Kidney epithelial cell (primary cell): Measurements from ENCODE around the gene LRRC56. TPM values are rescaled to one million over a fixed set of nuclear protein-coding genes. Genes with fewer than 3 reads are reported as not detected.

ENCODE experiments used
- DNase-seq: peaks from one replicate; pipeline ENCODE4 v3.0.0-alpha.2; 2010; ENCODE audit warnings: low read depth
- H3K27me3 ChIP-seq: 2 replicates; pipeline ENCODE4 v1.6.0; 2011; ENCODE audit warnings: low read length; ENCODE audit not compliant: control insufficient read depth, insufficient read depth
- H3K36me3 ChIP-seq: 2 replicates; pipeline ENCODE4 v1.5.1; 2011; ENCODE audit warnings: low read length; ENCODE audit not compliant: control insufficient read depth, insufficient read depth
- H3K4me3 ChIP-seq: 2 replicates; pipeline ENCODE4 v1.5.1; 2011; ENCODE audit warnings: low read depth, mild to moderate bottlenecking, control low read depth, low read length
- total RNA-seq: library from RNA; depleted of rRNA; stranded (reverse); fragments of >200 nt; gene quantifications from 2 replicates; pipeline ENCODE4 v1.2.3, GENCODE V29; 2015
- TF ChIP-seq, protein P1 (sequence below): IDR thresholded peaks from 2 replicates; pipeline ENCODE4 v1.5.1; 2011; ENCODE audit warnings: mild to moderate bottlenecking, moderate library complexity, low read length, control low read depth, inconsistent platforms; ENCODE audit not compliant: insufficient read depth, poor library complexity, severe bottlenecking

LRRC56 gene
- total RNA-seq, 1 donor from 2014 or later, result 1.6 TPM

DNA sequence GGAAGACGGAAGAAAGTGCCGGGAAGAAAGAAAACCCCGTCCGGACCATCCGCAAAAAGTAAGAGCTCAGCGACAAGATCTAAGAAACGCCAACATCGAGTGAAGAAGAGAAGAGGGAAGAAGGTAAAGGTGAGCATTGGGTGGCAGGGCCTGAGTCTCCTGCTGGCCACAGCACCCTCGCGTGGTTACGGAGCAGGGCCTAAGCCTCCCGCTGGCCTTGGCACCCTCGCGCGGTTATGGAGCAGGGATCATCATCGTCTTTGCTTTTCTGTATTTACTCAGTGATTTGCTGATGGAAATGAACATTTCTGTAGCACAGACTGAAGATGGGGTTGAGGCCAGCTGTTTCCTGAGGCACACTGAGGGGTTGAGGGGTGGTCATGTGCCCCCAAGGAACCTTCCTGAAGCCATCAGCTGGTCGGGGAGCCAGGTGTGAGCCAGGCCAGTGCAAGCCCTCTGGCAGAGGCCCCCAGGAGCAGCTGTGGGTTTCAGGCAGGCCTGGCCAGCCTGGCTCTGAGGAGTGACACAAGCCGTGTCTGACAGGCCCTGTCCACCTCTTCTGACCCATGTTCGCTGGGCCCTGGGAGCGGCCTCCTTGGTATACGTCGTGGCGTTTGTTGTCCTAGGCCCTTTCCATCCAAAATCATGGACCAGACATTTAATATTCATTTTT, 64.4 kb downstream of the LRRC56 start:
- peaks cover 6% of the 10 kb centered on the region for H3K36me3 ChIP-seq
- H3K27me3 ChIP-seq, result no peaks in the 10 kb centered on the region
- TF ChIP-seq, protein P1, sequence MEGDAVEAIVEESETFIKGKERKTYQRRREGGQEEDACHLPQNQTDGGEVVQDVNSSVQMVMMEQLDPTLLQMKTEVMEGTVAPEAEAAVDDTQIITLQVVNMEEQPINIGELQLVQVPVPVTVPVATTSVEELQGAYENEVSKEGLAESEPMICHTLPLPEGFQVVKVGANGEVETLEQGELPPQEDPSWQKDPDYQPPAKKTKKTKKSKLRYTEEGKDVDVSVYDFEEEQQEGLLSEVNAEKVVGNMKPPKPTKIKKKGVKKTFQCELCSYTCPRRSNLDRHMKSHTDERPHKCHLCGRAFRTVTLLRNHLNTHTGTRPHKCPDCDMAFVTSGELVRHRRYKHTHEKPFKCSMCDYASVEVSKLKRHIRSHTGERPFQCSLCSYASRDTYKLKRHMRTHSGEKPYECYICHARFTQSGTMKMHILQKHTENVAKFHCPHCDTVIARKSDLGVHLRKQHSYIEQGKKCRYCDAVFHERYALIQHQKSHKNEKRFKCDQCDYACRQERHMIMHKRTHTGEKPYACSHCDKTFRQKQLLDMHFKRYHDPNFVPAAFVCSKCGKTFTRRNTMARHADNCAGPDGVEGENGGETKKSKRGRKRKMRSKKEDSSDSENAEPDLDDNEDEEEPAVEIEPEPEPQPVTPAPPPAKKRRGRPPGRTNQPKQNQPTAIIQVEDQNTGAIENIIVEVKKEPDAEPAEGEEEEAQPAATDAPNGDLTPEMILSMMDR, result no peak
- no peak overlapping the region for H3K4me3 ChIP-seq
- no peak for DNase-seq

DNA sequence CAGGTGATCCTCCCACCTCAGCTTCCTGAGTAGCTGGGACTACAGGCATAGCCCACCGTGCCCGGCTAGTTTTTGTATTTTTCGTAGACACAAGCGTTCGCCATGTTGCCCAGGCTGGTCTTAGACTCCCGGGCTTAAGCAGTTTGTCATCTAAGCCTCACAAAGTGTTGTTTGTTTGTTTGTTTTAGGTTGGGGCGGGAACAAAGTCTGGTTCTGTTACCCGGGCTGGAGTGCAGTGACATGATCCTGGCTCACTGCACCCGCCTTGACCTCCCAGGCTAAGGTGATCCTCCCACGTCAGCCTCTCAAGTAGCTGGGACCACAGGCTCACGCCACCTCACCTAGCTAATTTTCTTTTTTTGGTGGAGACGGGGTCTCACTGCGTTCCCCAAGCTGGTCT, 65.8 kb downstream of the LRRC56 start:
- Histone ChIP-seq H3K27me3 (no peaks in the 10 kb centered on the region), H3K4me3 (no peak overlapping the region), H3K36me3 (peaks cover 3% of the 10 kb centered on the region)
- no peak for DNase-seq
- TF ChIP-seq, protein P1, result no peak

Other genes starting within 250 kb of the LRRC56 start
- 10.5 and 13.1 TPM in 2 replicates for gene PGGHG, start 248.4 kb upstream of the LRRC56 start, total RNA-seq
- gene IFITM5, start 238.0 kb upstream of the LRRC56 start, total RNA-seq, result not detected in 2 replicates
- gene IFITM2, start 229.7 kb upstream of the LRRC56 start, total RNA-seq, result 39.9 and 55.0 TPM in 2 replicates
- gene IFITM1, start 223.5 kb upstream of the LRRC56 start, total RNA-seq, result 38.2 and 42.4 TPM in 2 replicates
- 93.7 and 125 TPM in 2 replicates for gene IFITM3, start 216.7 kb upstream of the LRRC56 start, total RNA-seq
- gene B4GALNT4, start 168.0 kb upstream of the LRRC56 start, total RNA-seq, result 24.2 and 31.6 TPM in 2 replicates
- 23.9 and 24.9 TPM in 2 replicates for gene PKP3, start 143.3 kb upstream of the LRRC56 start, total RNA-seq
- 98.4 and 113 TPM in 2 replicates for gene SIGIRR, start 122.5 kb upstream of the LRRC56 start, total RNA-seq
- gene ANO9, start 95.5 kb upstream of the LRRC56 start, total RNA-seq, result 18.4 and 19.7 TPM in 2 replicates
- 81.1 and 96.3 TPM in 2 replicates for gene PTDSS2, start 87.2 kb upstream of the LRRC56 start, total RNA-seq
- 229 and 251 TPM in 2 replicates for gene RNH1, start 30.3 kb upstream of the LRRC56 start, total RNA-seq
- 83.7 and 96.1 TPM in 2 replicates for gene HRAS, start 2.0 kb upstream of the LRRC56 start, total RNA-seq
- 1.9 and 4.7 TPM in 2 replicates for gene LMNTD2, start 23.2 kb downstream of the LRRC56 start, total RNA-seq
- gene RASSF7, start 23.4 kb downstream of the LRRC56 start, total RNA-seq, result 72.5 and 91.7 TPM in 2 replicates
- 32.5 and 33.0 TPM in 2 replicates for gene PHRF1, start 38.9 kb downstream of the LRRC56 start, total RNA-seq
- 60.2 and 78.7 TPM in 2 replicates for gene IRF7, start 78.4 kb downstream of the LRRC56 start, total RNA-seq
- 0.92 TPM in 1 of 2 replicates, not detected in the other for gene CDHR5, start 87.4 kb downstream of the LRRC56 start, total RNA-seq
- gene SCT, start 89.7 kb downstream of the LRRC56 start, total RNA-seq, result 2.1 TPM in 1 of 2 replicates, not detected in the other
- 0.08 TPM in 1 of 2 replicates, not detected in the other for gene DRD4, start 99.7 kb downstream of the LRRC56 start, total RNA-seq
- gene DEAF1, start 157.7 kb downstream of the LRRC56 start, total RNA-seq, result 56.5 and 63.0 TPM in 2 replicates
- 22.7 and 28.5 TPM in 2 replicates for gene TMEM80, start 158.3 kb downstream of the LRRC56 start, total RNA-seq
- gene EPS8L2, start 168.7 kb downstream of the LRRC56 start, total RNA-seq, result 119 and 143 TPM in 2 replicates
- gene TALDO1, start 209.9 kb downstream of the LRRC56 start, total RNA-seq, result 201 and 207 TPM in 2 replicates
- 27.6 and 54.9 TPM in 2 replicates for gene GATD1, start 240.0 kb downstream of the LRRC56 start, total RNA-seq